ENCODE data around the gene MANBA.
"Not testable (repeated sequence)": the region's sequence is repeated elsewhere in the genome, so short reads cannot be mapped to it uniquely, and the experiment has no call there.

DNA sequence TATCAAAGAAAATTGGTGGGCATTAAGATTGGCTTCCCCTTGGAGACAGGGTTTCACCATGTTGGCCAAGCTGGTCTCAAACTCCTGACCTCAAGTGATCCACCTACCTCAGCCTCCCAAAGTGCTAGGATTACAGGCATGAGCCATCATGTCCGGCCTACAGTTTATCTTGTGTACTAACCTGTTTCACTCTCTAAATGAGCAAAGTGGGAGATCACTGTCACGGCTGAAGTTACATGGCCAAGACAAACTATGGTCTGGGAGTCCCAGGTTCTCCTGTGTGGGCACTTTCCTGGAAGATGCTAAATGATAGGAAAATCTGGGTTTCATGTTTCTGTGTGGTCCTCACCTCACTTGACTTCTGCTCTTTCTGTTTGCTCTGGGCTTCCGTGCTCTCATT, 33.8 kb downstream of the MANBA start:
- TF ChIP-seq, protein P1, sequence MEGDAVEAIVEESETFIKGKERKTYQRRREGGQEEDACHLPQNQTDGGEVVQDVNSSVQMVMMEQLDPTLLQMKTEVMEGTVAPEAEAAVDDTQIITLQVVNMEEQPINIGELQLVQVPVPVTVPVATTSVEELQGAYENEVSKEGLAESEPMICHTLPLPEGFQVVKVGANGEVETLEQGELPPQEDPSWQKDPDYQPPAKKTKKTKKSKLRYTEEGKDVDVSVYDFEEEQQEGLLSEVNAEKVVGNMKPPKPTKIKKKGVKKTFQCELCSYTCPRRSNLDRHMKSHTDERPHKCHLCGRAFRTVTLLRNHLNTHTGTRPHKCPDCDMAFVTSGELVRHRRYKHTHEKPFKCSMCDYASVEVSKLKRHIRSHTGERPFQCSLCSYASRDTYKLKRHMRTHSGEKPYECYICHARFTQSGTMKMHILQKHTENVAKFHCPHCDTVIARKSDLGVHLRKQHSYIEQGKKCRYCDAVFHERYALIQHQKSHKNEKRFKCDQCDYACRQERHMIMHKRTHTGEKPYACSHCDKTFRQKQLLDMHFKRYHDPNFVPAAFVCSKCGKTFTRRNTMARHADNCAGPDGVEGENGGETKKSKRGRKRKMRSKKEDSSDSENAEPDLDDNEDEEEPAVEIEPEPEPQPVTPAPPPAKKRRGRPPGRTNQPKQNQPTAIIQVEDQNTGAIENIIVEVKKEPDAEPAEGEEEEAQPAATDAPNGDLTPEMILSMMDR (IDR thresholded peaks at IDR 0.05; ENCODE audit: low read depth, low read length, poor library complexity, severe bottlenecking): not testable (repeated sequence)
- not testable (repeated sequence) for TF ChIP-seq EZH2phosphoT487 (IDR thresholded peaks at IDR 0.05; ENCODE audit: borderline replicate concordance, low read length)

All from DOHH2 (cell line).